Hepatocyte (in vitro differentiated cells): ENCODE results near the gene MICB. TPM values are rescaled to one million over a fixed set of nuclear protein-coding genes. Genes with fewer than 3 reads are reported as not detected.

Experiments
- DNase-seq: peaks from one replicate; pipeline ENCODE4 v3.0.0-alpha.2; 2016; ENCODE audit warnings: low spot score
- H2AFZ ChIP-seq: fragments of 200-600 bp; sonication (generic); 2 replicates; pipeline ENCODE4 v1.6.0; 2016; ENCODE audit warnings: antibody characterized with exemption, mild to moderate bottlenecking
- H3K27ac ChIP-seq: fragments of 200-600 bp; sonication (generic); 2 replicates; pipeline ENCODE4 v1.5.1; 2016; ENCODE audit warnings: mild to moderate bottlenecking
- H3K27me3 ChIP-seq: fragments of 200-600 bp; sonication (generic); 2 replicates; pipeline ENCODE4 v1.6.1; 2016
- H3K36me3 ChIP-seq: fragments of 200-600 bp; sonication (generic); replicated peaks from 2 replicates; pipeline ENCODE4 v1.5.1; 2016; ENCODE audit warnings: low read depth; ENCODE audit not compliant: insufficient read depth
- H3K4me1 ChIP-seq: fragments of 200-600 bp; sonication (generic); 2 replicates; pipeline ENCODE4 v1.5.1; 2016; ENCODE audit warnings: mild to moderate bottlenecking, moderate library complexity; ENCODE audit not compliant: insufficient read depth
- H3K4me2 ChIP-seq: fragments of 200-600 bp; sonication (generic); 2 replicates; pipeline ENCODE4 v1.6.0; 2016
- H3K4me3 ChIP-seq: fragments of 200-600 bp; sonication (generic); 2 replicates; pipeline ENCODE4 v1.5.1; 2016; ENCODE audit warnings: mild to moderate bottlenecking
- H3K79me2 ChIP-seq: fragments of 200-600 bp; sonication (generic); 2 replicates; pipeline ENCODE4 v1.6.0; 2017; ENCODE audit warnings: mild to moderate bottlenecking
- H3K9me2 ChIP-seq: fragments of 200-600 bp; sonication (generic); replicated peaks from 2 replicates; pipeline ENCODE4 v1.6.0; 2017; ENCODE audit warnings: mild to moderate bottlenecking; ENCODE audit not compliant: insufficient read depth
- H3K9me3 ChIP-seq: fragments of 200-600 bp; sonication (generic); 2 replicates; pipeline ENCODE4 v1.5.1; 2016; ENCODE audit warnings: low read depth, mild to moderate bottlenecking
- H4K20me1 ChIP-seq: fragments of 200-600 bp; sonication (generic); 2 replicates; pipeline ENCODE4 v1.6.0; 2016; ENCODE audit warnings: mild to moderate bottlenecking; ENCODE audit not compliant: insufficient read depth, poor library complexity, severe bottlenecking
- EZH2 ChIP-seq: fragments of 200-600 bp; sonication (generic); IDR thresholded peaks from 2 replicates; pipeline ENCODE4 v1.6.1; 2016; ENCODE audit warnings: antibody characterized with exemption, mild to moderate bottlenecking, borderline replicate concordance
- EZH2phosphoT487 ChIP-seq: fragments of 200-600 bp; sonication (generic); IDR thresholded peaks from one replicate; pipeline ENCODE4 v1.6.1; 2018; ENCODE audit warnings: antibody characterized with exemption, mild to moderate bottlenecking, low read depth, moderate library complexity; ENCODE audit not compliant: unreplicated experiment, severe bottlenecking
- WGBS: methylation state at CpG from one replicate; pipeline ENCODE4 v1.1.6; 2016; ENCODE audit warnings: low lambda C conversion rate; ENCODE audit errors: missing lambda C conversion rate; 5-methylcytosine and 5-hydroxymethylcytosine counted together
- polyA plus RNA-seq: library from polyadenylated mRNA; unstranded; fragments of >200 nt; fragmentation: Nextera tagmentation; extraction: Ambion mirVana; gene quantifications from 2 replicates; pipeline ENCODE4 v1.2.1, GENCODE V29; 2016
- total RNA-seq: library from RNA; depleted of rRNA; stranded (reverse); fragments of >200 nt; gene quantifications from 2 replicates; pipeline ENCODE4 v1.2.3, GENCODE V29; 2014
- TF ChIP-seq, protein P1 (sequence below): fragments of 200-600 bp; sonication (generic); IDR thresholded peaks from 2 replicates; pipeline ENCODE4 v1.5.1; 2016; ENCODE audit warnings: antibody characterized with exemption, mild to moderate bottlenecking; ENCODE audit not compliant: poor library complexity

Gene MICB
- total and polyA plus RNA-seq, 2 experiments from 2014 or later, result 0.11 to 0.67 TPM

DNA sequence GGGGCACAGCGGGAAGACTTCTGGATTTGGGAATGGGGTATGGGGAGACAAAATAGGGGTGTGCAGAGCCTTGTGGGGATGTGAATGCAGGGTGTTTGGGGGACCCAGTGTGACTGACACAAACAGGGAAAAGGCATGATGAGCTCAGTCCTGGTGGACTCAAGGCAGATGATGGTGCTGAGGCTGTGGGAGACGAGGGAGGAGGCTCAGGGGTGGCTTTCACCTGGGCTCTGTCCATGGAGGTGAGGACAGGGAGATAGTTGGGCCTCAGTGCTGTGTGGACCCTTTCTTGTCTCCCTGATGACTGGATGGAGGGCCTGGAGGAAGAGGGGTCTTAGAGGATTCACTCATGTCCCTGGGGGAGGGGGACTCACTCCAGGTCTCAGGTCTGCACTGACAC is 26.2 kb upstream of the MICB start:
- WGBS, result 100% methylated on average over 1 of the region's 2 CpGs
- H3K9me3 ChIP-seq, result no peaks in the 10 kb centered on the region
- H3K9me2 ChIP-seq, result no peaks in the 10 kb centered on the region
- H3K4me2 ChIP-seq, result no peak overlapping the region
- no peaks in the 10 kb centered on the region for H3K4me1 ChIP-seq
- H3K36me3 ChIP-seq, result no peaks in the 10 kb centered on the region
- no peak overlapping the region for H3K4me3 ChIP-seq
- H3K79me2 ChIP-seq, result no peaks in the 10 kb centered on the region
- no peaks in the 10 kb centered on the region for H4K20me1 ChIP-seq
- no peak overlapping the region for H2AFZ ChIP-seq
- no peak overlapping the region for H3K27ac ChIP-seq
- no peak for DNase-seq
- peaks cover 4% of the 10 kb centered on the region for H3K27me3 ChIP-seq
- TF ChIP-seq EZH2, result no peak
- TF ChIP-seq EZH2phosphoT487, result no peak
- TF ChIP-seq, protein P1, sequence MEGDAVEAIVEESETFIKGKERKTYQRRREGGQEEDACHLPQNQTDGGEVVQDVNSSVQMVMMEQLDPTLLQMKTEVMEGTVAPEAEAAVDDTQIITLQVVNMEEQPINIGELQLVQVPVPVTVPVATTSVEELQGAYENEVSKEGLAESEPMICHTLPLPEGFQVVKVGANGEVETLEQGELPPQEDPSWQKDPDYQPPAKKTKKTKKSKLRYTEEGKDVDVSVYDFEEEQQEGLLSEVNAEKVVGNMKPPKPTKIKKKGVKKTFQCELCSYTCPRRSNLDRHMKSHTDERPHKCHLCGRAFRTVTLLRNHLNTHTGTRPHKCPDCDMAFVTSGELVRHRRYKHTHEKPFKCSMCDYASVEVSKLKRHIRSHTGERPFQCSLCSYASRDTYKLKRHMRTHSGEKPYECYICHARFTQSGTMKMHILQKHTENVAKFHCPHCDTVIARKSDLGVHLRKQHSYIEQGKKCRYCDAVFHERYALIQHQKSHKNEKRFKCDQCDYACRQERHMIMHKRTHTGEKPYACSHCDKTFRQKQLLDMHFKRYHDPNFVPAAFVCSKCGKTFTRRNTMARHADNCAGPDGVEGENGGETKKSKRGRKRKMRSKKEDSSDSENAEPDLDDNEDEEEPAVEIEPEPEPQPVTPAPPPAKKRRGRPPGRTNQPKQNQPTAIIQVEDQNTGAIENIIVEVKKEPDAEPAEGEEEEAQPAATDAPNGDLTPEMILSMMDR, result no peak

DNA sequence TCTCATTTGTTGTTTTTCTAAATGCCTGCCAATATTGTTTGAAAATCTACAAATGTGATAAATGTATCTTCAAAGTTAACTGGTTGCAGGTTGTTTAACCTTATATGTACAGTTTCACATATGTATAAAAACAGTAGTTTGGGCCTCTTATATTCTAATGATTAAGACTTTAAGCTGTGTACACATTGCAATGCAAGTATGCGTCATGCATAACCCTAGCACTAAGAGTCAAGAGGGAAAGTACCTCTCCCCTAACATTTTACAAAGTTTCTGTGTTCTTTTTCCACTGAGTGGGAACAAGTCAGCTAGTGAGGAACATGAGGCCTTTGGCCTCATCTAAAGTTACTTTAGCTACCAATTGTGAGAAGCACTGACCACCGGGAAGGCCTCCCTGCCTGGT is 25.7 kb upstream of the MICB start:
- no peaks in the 10 kb centered on the region for H3K9me3 ChIP-seq
- no peak overlapping the region for H3K27ac ChIP-seq
- H3K4me1 ChIP-seq, result no peaks in the 10 kb centered on the region
- H3K9me2 ChIP-seq, result no peaks in the 10 kb centered on the region
- no peak overlapping the region for H3K4me2 ChIP-seq
- no peak overlapping the region for H2AFZ ChIP-seq
- 95% methylated on average over 2 of the region's 2 CpGs for WGBS
- TF ChIP-seq EZH2 (no peak), EZH2phosphoT487 (no peak)
- TF ChIP-seq, protein P1, result no peak
- peaks cover 4% of the 10 kb centered on the region for H3K27me3 ChIP-seq
- no peaks in the 10 kb centered on the region for H4K20me1 ChIP-seq
- H3K79me2 ChIP-seq, result no peaks in the 10 kb centered on the region
- no peak for DNase-seq
- H3K4me3 ChIP-seq, result no peak overlapping the region
- no peaks in the 10 kb centered on the region for H3K36me3 ChIP-seq

DNA sequence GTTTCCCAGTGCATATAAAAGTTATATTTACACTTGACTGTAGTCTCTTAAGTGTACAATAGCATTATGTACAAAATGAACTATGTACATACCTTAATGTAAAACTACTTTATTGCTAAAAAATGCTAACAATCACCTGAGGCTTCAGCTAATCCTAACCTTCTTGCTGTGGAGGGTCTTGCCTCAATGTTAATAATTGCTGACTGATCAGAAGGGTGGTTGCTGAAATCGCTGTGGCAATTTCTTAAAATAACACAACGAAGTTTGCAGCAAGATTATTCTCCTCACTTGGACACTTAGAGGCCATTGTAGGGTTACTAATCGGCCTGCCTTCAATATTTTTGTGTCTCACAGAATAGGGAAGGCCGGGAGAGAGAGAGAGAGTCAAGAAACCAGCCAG is 24.7 kb upstream of the MICB start:
- no peak overlapping the region for H3K4me2 ChIP-seq
- H3K27ac ChIP-seq, result no peak overlapping the region
- no peaks in the 10 kb centered on the region for H3K9me2 ChIP-seq
- no peaks in the 10 kb centered on the region for H4K20me1 ChIP-seq
- 88% methylated on average over 4 of the region's 4 CpGs for WGBS
- no peak for DNase-seq
- H3K9me3 ChIP-seq, result no peaks in the 10 kb centered on the region
- no peaks in the 10 kb centered on the region for H3K79me2 ChIP-seq
- peaks cover 9% of the 10 kb centered on the region for H3K27me3 ChIP-seq
- no peaks in the 10 kb centered on the region for H3K4me1 ChIP-seq
- H2AFZ ChIP-seq, result no peak overlapping the region
- TF ChIP-seq, protein P1, result no peak
- no peak for TF ChIP-seq EZH2
- no peaks in the 10 kb centered on the region for H3K36me3 ChIP-seq
- no peak overlapping the region for H3K4me3 ChIP-seq
